Ascending aorta (tissue), 2 donors: Measurements from ENCODE around the gene TPX2. TPM values are rescaled to one million over a fixed set of nuclear protein-coding genes. Genes with fewer than 3 reads are reported as not detected.

ENCODE experiments used
- DNase-seq, 2 donors: peaks; one replicate each; pipeline ENCODE4 v3.0.0-alpha.2; 2019; ENCODE audit warnings: low spot score in 2 of 2
- H3K27ac ChIP-seq, 2 donors: fragments of 200-600 bp; sonication (generic); one replicate each; pipeline ENCODE4 v1.5.1; 2016 to 2017; ENCODE audit warnings: mild to moderate bottlenecking in 1 of 2
- H3K27me3 ChIP-seq: fragments of 200-600 bp; sonication (generic); one replicate; pipeline ENCODE4 v1.5.1; 2017
- H3K36me3 ChIP-seq, 2 donors: fragments of 200-600 bp; sonication (generic); one replicate each; pipeline ENCODE4 v1.5.1; 2016
- H3K4me1 ChIP-seq, 2 donors: fragments of 200-600 bp; sonication (generic); one replicate each; pipeline ENCODE4 v1.5.1; 2016 to 2017; ENCODE audit warnings: mild to moderate bottlenecking in 1 of 2
- H3K4me3 ChIP-seq, 2 donors: fragments of 200-600 bp; sonication (generic); one replicate each; pipeline ENCODE4 v1.5.1; 2016 to 2017; ENCODE audit warnings: mild to moderate bottlenecking in 1 of 2
- H3K9me3 ChIP-seq, 2 donors: fragments of 200-600 bp; sonication (generic); one replicate each; pipeline ENCODE4 v1.5.1; 2016
- CTCF ChIP-seq, 3 experiments: fragments of 200-600 bp in 2 of 3; fragments of 450-650 bp in 1 of 3; sonication (generic) in 2 of 3; IDR thresholded peaks; one replicate each; pipeline ENCODE4 v1.5.1; 2016 to 2019; ENCODE audit warnings: antibody characterized with exemption in 3 of 3, mild to moderate bottlenecking in 1 of 3, moderate library complexity in 1 of 3
- intact Hi-C: fragments of 100-400 bp; cut with DNase I; formaldehyde crosslinking; loops from one replicate; pipeline ENCODE4 v1.15.1; 2023
- total RNA-seq: library from RNA; depleted of rRNA; stranded (reverse); fragments of >200 nt; gene quantifications from one replicate; pipeline ENCODE4 v1.1.0, GENCODE V29; 2016

Gene TPX2
- total RNA-seq, 1 donor from 2014 or later, result not detected

- intact Hi-C loops, result loop anchor here (5.0 kb wide), 1 partner anchor 43 kb away; no protein-coding TSS in a partner anchor
- no peak for DNase-seq
- Histone ChIP-seq H3K4me3 (no peak overlapping the region), H3K27me3 (no peaks in the 10 kb centered on the region), H3K9me3 (no peaks in the 10 kb centered on the region), H3K4me1 (no peaks in the 10 kb centered on the region), H3K36me3 (no peaks in the 10 kb centered on the region), H3K27ac (no peak overlapping the region)
- no peak for TF ChIP-seq CTCF (IDR thresholded peaks at IDR 0.05)
These were observed 25.7 kb downstream of the TPX2 start for GRCh38 chr20:31764641-31765305.

GRCh38 chr20:31767805-31768204 is 28.7 kb downstream of the TPX2 start:
- intact Hi-C loops, result no loop called here
- TF ChIP-seq CTCF (IDR thresholded peaks at IDR 0.05), result no peak
- H3K27me3 ChIP-seq, result no peaks in the 10 kb centered on the region
- no peaks in the 10 kb centered on the region for H3K9me3 ChIP-seq
- no peak overlapping the region for H3K27ac ChIP-seq
- DNase-seq, result no peak
- H3K4me3 ChIP-seq, result no peak overlapping the region
- no peaks in the 10 kb centered on the region for H3K36me3 ChIP-seq
- H3K4me1 ChIP-seq, result peaks cover 0 to 5% of the 10 kb centered on the region in 2 donors

- H3K36me3 ChIP-seq, result no peaks in the 10 kb centered on the region
- H3K4me3 ChIP-seq, result no peak overlapping the region
- H3K9me3 ChIP-seq, result no peaks in the 10 kb centered on the region
- H3K4me1 ChIP-seq, result peaks cover 0 to 5% of the 10 kb centered on the region in 2 donors
- DNase-seq, result no peak
- H3K27me3 ChIP-seq, result no peaks in the 10 kb centered on the region
- intact Hi-C loops, result no loop called here
- peak overlapping the region in 1 of 2 donors; percentile 14 for H3K27ac ChIP-seq
- TF ChIP-seq CTCF (IDR thresholded peaks at IDR 0.05), result no peak
These were observed 30.6 kb downstream of the TPX2 start for GRCh38 chr20:31769681-31770080.

GRCh38 chr20:31770243-31770642 is 31.2 kb downstream of the TPX2 start:
- Histone ChIP-seq H3K36me3 (no peaks in the 10 kb centered on the region), H3K4me1 (peaks cover 0 to 5% of the 10 kb centered on the region in 2 donors), H3K9me3 (no peaks in the 10 kb centered on the region), H3K27me3 (no peaks in the 10 kb centered on the region), H3K27ac (peak overlapping the region in 1 of 2 donors; percentile 14), H3K4me3 (peak overlapping the region in 1 of 2 donors; percentile 46)
- DNase-seq, result no peak
- intact Hi-C loops, result no loop called here
- TF ChIP-seq CTCF (IDR thresholded peaks at IDR 0.05), result no peak

GRCh38 chr20:31774408-31774807 is 35.3 kb downstream of the TPX2 start:
- H3K27me3 ChIP-seq, result no peaks in the 10 kb centered on the region
- no peak for TF ChIP-seq CTCF (IDR thresholded peaks at IDR 0.05)
- H3K4me3 ChIP-seq, result no peak overlapping the region
- no peak for DNase-seq
- no peaks in the 10 kb centered on the region for H3K9me3 ChIP-seq
- intact Hi-C loops, result no loop called here
- H3K36me3 ChIP-seq, result no peaks in the 10 kb centered on the region
- peaks cover 0 to 5% of the 10 kb centered on the region in 2 donors for H3K4me1 ChIP-seq
- H3K27ac ChIP-seq, result no peak overlapping the region
